DMS153 treated with DMSO at 0.1 percent for 48 hours (cell line): ENCODE results near the gene HOXD11.

Experiments used
- DNase-seq: peaks from one replicate; lab custom pipeline; 2025; ENCODE audit not compliant: unreplicated experiment; lab: John Stamatoyannopoulos, UW

HOXD11 gene

GRCh38 chr2:176147210-176147799 is 40.2 kb downstream of the HOXD11 start:
- no peak for DNase-seq

GRCh38 chr2:176147800-176148496 is 40.9 kb downstream of the HOXD11 start:
- DNase-seq = no peak

GRCh38 chr2:176148751-176149421 is 41.8 kb downstream of the HOXD11 start:
- no peak for DNase-seq

GRCh38 chr2:176149481-176149938 is 42.4 kb downstream of the HOXD11 start:
- DNase-seq = no peak

GRCh38 chr2:176149939-176150583 is 43.0 kb downstream of the HOXD11 start:
- DNase-seq = no peak

GRCh38 chr2:176150584-176151441 is 43.7 kb downstream of the HOXD11 start:
- no peak for DNase-seq

- DNase-seq = no peak
These were observed 44.6 kb downstream of the HOXD11 start, which contains the start of gene HOXD4 for GRCh38 chr2:176151442-176152287. Gene HOXD4, plus strand, starts transcription at chr2:176151550. Its CDS starts 84 bp downstream, at chr2:176151634.

GRCh38 chr2:176152350-176153181 is 45.5 kb downstream of the HOXD11 start:
- no peak for DNase-seq

GRCh38 chr2:176154576-176155252 is 47.6 kb downstream of the HOXD11 start:
- no peak for DNase-seq

- DNase-seq = no peak
These were observed 48.4 kb downstream of the HOXD11 start for GRCh38 chr2:176155356-176156044.

- DNase-seq = no peak
These were observed 49.3 kb downstream of the HOXD11 start for GRCh38 chr2:176156301-176156806.

GRCh38 chr2:176156807-176157498 is 49.9 kb downstream of the HOXD11 start, which contains the start of gene HOXD3:
Gene HOXD3, plus strand, starts transcription at chr2:176157307. Its CDS starts 11,808 bp downstream, at chr2:176169115.
- no peak for DNase-seq

- no peak for DNase-seq
These were observed 50.6 kb downstream of the HOXD11 start for GRCh38 chr2:176157499-176158185.

- DNase-seq = no peak
These were observed 51.1 kb downstream of the HOXD11 start for GRCh38 chr2:176158186-176158591.

GRCh38 chr2:176158855-176159662 is 52.0 kb downstream of the HOXD11 start:
- DNase-seq = no peak
